GOT3 (cell line): ENCODE results near the gene HS3ST3A1.

Experiments used
- DNase-seq: peaks from one replicate; lab custom pipeline; 2025; ENCODE audit warnings: mixed read lengths; lab: John Stamatoyannopoulos, UW

The HS3ST3A1 gene

DNA sequence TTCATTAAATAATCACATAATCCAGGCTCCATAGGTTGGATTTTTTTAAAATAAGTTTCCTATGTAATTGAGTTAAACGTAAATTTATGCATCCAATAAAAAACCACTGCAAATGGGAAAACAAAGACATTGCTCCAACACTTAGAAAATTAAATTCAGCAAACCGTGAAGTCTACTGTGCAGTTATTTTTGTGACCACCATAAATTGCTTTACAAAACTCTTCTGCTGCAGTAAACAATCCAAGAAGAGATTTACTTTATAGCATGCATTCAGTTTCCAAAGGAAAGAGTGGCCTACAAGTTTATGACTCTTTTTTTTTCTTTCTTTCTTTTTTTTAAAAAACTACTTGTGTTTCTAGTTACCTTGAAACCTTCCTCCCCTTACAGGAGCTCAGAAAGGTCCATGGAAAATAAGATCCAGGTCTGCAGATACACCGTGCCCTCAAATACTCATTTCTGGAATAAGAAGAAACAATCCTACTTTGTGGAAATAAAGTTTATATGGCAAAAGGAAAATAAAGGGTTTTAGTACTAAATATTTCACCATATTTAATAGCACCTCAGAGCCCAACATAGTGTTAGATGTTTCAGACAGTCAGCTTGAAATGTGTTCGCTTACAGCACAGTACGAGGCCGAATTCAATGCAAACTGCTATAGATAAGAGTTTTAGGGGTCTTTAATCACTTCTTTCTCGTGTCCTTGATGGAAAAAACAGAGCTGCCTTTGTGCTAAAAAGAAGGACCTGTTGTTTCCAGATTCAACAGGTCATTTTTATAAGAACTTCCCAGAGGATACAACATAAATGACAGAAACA is 3.2 kb downstream of the HS3ST3A1 start:
- no peak for DNase-seq

DNA sequence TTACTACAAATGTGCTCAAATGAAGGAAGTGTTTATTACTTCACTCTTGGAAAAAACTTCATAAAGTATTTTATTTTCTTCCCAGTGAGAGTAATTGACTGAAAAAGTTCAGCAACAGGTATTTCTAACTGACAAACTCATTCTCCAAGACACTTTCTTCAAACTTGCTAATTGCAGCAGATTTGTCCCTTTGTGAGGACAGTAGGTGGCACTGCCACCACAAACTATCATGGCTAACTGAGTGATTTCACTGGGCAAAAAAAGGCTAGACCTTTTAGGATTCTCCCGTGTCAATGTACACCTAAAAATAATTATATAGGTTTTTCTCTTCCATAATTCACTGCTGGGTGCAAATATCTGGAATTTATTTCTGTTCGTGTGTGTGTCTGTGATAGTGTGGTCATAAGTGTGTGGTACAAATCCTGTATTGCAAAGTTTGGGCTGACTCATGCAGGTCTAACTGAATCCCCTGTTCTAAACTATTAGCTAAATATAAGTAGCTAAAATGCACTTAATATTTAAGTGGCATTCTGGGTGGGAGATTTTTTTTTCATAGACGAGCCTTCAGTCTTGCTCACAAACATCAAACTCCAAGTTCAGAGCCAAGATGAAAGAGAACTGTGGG is 3.9 kb downstream of the HS3ST3A1 start:
- DNase-seq = no peak

DNA sequence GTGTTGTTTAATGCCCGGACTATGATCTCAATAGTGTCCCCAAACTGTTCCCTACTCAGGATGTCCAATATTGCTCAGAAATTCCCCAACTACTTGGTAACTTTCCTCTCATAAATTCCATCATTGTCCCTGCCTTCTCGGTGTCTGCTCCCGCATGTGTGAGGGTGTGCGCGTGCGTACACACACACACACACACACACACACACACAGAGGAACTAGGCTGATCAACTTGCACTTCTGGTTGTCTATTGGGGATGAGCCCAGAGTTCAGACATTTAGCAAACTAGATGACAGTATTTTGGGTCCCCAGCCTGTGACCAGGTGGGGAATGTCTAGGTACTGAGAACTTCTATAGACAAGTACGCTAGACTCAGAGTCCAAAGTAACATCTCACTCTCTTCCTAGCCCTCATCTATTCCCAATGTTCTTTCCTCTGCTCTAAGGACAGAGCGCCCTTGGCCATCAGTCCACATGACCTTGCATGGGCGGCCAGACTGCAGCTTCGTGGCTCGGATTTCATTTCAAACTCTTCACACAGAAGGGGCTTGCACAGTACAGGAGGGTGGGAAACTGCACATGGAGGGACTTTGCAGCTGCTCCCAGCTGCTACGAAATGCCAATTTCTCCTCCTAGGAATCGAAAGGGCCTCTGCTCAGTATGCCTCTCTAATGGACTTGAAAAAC is 5.3 kb downstream of the HS3ST3A1 start:
- no peak for DNase-seq

DNA sequence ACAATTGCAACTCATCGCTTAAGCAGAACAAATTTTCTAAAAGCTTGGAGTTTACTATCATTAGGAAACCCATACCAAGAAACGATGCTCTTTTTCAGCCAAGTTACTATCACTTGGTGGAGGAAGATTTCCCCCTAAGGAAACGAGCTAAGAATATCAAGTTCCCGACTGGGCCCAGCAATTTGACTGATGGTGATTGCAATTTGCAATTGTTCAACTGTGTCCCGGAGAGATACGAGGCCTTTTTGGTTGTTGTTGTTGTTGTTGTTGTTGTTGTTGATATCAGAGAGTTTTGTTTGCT is 6.2 kb downstream of the HS3ST3A1 start:
- no peak for DNase-seq

DNA sequence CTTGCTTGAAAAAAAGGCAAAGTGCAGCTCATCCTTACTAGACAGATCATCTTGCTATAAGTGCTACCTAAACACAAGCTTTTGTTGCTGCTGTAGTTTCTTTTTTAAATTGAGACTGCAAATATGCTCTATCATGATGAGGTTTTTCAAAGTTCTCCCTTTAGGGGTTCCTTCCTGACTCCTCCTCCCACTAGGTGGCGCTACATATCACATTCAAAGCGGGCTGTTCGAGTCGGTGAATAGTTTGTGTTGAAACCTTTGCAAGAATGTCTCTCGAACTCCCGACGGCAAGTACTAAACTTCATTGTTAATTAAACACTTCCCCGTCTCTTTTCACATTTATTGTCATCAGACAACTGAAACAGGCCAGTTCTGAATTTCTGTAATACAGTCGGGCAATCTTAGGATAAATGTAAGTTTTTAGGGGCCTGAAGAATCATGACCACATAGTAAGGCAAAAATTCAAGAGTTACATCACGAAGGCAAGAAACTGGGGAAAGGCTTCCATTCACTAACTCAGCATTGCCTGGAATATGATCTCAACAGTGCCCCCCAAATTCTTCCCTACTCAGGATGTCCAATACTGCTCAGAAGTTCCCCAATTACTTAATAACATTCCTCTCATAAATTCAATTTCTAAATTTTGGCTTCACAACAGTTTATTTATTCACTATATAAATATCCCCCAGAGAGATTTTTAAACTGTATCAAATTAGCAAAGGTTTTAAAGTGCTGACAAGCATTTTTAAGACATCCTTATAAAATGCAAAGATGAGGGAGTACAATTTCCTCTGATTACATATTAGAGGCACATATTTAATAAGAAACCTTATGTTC is 6.7 kb downstream of the HS3ST3A1 start:
- peak; percentile 25 for DNase-seq

DNA sequence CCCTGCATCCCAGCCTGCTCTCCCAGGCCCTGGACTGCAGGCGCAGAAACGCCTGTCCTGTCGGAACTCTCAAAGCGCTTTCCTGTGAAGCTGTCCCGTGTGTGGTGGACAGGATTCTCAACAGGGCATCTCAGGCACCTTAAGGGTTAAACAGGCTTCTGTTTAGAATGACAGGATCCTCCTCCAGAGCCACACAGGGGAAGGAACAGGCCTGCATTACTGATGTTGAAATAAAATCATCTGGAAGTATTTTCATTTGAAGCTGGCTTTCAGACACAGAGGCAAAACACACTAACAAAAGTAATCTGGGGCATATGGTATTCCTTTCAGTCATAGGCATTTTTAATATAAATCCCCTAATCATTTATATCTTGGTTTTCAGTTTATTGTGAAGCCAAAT is 7.4 kb downstream of the HS3ST3A1 start:
- no peak for DNase-seq

DNA sequence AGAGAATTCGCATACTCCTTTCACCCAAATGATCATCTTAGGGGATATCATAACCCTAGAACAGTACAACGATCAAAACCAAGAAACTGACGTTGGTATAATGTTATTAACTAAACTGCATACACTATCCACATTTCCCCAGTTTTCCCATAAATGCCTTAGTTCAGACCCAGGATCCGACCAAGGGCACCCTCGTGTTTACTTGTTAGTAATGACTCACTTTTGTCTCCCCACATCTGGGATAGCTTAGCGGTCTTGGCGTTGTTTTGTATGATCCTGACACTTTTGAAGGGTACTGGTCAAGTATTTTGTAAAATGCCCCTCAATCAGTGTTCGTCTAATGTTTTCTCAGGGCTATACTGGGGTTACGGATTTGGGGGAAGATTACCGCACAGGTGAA is 8.0 kb downstream of the HS3ST3A1 start:
- DNase-seq = no peak

DNA sequence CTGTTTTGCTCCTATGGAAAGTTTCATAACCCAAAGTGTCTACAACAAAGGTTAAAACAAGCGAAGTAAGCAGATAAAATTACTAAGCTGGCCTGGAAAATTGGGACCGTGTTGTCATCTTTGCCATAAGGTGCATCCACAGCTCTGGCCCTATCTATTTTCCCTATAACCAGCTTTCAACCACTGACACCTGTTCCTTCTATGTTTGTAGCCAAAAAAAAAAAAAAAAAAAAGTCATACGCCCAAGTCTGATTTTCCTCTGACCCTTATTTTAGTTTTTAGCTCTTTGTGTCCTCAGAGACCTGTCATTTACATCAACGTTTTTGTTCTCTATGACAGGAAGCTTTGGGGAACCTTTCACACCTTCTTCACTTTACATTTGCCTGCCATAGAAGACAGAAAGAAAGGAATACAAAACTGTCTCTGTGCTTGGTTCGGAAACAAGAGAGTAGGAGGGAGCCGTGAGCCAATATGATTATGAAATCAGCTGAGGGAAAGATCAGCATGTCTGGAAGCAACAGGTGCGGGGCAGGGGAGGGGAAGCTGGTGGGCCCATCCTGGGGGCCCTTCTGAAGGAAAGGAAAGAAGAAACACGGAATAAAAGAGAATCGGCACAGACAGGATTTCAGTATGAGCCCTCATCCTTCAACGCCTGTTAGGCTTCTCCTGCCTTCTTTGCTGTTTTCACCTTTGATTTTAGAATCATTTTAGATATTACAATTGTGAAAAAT is 8.5 kb downstream of the HS3ST3A1 start:
- DNase-seq = no peak

DNA sequence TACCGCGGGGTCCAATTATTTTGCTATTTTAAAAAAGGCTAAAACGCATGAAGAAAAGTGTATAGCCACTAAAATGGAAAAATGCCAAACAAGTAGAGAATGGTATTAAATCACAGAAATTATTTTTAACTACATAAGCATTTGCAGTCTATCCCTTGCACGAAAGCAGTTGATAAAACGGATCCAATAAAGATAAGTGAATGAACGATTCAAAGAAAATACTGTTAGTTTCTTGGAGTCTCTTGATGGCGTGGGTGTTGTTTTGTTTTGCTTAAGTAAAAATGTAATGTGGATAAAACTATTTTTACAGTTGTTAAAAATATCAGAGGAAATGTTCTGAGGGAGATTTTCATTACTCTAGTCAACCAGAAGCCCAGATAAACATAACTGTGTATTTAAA is 9.3 kb downstream of the HS3ST3A1 start:
- DNase-seq = no peak

DNA sequence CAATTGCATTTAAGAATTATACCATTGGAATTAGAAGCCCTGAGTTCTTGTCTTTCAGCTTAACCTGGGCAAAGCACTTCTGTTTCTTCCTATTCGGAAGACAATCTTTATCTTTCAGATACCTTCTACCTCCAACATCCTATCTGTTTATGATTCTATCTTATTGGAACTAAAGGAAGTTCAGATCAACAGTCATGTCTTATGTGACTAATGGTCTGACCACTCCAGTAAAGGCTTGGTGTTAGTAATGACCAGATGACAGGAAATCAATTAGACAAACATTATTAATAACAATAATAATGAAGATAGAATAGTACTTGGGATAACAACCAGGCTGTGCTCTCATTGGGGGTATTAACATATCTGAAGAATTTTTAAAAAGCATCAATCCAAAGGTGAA is 11.3 kb downstream of the HS3ST3A1 start:
- no peak for DNase-seq

DNA sequence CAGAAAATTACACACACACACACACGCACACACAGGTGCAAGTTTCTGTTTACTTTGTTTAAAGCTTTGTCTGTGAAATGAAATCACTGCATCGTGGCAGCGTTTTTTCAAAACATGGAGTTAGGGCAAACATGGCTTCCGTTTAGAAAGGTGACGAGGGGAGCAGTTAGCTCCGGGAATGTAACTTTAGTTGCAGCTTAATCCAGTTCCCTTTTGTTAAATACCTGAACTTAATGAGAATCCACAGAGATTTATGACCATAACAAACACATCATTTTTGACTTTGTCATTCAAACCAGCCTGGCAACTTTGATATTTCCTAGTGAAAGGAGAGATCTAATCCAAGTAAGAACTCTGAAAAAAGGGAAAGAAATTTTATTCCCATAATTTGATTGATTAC is 12.1 kb downstream of the HS3ST3A1 start:
- DNase-seq = no peak

DNA sequence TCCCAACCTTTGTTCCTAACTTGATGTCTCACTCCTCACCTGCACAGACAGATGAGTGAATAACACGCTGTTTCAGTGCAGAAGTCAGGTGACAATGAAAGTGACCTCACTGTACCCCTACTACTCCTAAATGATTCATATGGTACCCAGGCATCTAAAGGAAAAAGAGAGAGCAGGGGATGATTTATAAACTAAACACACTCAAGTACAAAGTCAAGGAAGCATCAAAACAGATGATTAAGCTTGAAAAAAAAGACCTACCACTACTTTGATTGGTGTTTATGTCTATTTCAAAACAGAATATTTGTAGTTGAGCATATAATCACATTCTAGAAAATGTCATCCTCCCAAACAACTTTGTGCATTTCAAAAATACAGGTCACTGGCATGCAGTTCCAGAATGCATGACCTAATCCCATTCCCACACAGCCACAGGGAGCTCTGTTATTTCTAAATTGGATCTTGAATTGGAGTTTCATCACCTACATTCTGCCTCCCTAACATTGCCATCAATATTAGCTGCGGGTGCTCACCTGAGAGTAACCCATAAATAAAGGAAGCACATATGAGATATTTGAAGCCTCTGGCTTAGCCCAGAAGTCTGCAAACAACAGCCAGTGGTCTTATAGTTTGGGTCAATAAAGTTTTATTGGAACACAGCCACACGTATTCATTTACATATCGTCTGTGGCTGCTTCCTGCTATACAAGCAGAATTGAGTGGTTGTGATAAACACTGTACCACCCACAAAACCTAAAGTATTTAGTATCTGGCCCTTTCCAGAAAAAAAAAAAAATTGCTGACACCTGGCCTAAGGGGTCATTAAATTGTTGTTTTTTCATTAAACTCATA is 14.0 kb downstream of the HS3ST3A1 start:
- no peak for DNase-seq

DNA sequence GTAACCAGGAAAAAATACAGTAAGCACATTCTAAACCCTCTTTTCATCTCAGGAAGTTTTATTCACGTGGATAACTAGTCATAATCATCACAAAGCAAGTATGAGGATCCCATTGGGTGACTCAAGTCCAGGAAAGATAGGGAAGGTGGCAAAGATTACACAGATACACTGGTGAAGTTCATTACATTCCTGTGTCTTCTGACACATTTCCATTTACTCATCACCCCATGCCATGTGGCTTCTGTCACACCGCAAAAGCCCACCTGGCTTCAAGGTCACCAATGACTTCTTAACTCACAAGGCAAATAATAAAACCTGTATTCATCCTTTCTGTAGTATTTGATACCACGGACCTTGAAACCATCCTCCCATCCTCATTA is 17.0 kb downstream of the HS3ST3A1 start:
- DNase-seq = no peak

DNA sequence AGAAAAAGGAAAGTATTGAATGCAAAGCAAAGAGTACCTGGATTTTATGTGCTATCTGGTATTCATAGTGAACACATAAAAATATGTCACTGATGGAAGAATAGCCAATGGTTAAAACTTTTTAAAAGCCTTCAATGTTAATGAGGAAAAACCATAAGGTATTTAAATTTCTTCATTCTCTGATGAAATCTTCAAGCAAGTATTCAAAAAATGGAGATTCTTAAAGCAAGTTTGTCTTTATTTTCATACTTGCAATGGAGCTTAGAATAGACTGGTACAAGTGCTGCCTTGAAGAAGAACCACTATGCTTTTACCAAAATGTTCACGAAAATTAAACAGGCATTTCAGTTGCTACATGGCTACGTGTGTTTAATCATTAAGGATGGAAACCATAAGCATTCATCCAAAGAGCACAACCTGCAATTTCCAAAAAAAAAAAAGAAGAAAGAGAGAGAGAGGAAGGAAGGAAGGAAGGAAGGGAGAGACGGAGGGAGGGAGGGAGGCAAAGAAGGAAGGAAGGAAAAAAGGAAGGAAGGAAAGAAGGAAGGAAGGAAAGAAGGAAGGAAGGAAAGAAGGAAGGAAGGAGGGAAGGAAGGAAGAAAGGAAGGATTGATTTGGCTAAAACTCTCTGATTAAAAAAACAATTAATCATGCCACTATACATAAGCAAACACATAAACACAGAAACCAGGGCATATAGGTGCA is 17.6 kb downstream of the HS3ST3A1 start:
- DNase-seq = no peak

DNA sequence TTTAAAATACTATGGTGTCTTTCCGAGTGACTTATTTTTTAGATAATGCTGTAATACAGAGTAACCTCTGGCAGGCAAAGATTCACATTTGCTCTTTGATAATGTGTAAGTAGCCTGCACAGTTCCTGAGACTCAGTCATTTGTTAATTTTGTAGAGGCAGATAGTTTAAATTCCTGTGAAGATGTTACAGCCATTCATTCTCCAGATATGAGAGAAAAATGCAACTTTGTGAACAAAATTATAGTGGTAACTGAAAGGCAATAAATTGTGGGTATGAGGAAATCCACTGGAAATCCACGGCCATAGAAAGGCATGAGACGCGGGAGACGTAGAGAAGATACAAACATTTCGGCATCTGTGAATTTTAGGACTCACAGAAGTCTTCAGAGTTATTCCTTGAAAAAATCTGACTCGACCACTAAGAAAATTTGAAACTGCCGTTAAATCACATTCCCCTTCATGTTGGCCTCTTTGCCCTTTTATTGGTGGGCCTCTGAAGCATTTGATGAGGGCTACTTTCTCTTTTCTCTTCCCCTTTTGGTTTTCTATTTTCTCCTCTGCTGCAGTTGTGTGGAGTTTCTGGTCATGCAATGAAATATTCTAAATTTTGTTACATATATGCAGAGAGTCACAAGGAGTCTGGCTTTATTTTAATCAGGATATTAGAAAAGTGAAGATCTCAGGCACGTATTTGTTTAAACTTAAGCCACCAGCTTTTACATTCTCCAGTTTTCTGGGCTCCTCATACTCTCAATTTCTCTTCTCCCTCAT is 18.8 kb downstream of the HS3ST3A1 start:
- DNase-seq = no peak

DNA sequence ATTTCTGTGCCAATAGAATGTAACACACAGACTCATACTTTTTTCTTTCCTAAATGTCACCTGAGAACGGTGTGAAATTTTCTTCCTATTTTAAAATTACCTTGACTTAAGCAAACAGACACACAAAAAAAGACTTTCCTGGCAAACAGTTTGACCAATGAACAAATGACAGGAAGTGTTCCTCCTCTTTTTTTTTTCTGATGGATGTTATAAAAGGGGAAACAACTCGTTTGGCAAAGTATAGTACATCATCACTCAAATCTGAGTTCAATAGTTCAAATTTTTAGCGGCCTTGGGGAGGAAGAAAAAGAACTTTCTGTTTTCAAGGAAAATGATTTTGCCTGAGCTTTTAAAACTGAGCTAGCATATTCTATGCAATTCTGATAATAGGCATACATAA is 19.8 kb downstream of the HS3ST3A1 start:
- no peak for DNase-seq

DNA sequence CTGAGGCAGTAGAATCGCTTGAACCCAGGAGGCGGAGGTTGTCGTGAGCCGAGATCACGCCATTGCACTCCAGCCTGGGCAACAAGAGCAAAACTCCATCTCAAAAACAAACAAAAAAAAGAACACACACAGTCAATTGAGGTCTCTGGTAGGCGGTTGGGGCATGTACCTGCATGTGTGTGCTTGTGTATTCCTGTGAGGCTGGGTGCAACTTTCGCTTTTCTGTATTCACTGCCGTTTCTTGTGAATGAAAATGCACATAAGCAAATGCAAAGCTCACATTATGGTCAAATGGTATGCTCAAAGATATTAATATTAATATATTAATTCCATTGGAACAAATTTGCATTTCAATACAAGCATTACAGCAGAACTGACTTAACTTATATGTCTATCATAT is 20.9 kb downstream of the HS3ST3A1 start:
- DNase-seq = no peak

DNA sequence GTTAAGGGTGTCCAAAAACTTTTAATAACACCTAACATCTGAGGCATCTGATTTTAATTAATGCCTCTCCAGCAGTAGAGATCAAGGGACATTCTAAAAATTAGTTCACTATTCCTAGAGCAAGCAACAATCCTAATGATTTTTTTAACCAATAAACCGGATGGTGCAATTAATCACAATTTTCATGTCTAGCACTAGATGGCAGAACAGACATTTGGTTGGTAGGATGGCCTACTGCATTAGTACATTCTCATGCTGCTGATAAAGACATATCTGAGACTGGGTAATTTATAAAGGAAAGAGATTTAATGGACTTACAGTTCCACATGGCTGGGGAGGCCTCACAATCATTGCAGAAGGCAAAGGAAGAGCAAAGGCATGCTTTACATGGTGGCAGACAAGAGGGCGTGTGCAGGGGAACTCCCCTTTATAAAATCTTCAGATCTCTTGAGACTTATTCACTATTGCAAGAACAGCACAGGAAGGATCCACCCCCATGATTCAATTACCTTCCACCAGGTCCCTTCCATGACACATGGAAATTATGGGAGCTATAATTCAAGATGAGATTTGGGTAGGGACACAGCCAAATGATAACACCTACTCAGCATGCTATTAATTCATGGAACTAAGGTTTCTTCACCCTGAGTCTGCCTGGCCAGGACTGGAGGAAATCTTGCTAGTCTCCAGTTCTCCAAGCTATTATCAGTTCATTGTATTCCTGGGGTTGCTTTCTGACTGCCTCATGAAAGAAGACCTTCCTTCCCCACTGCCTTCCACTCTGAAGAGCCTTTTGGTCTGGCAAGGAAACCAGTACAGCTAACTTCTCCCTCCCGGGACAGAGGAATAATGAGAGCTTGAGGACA is 24.8 kb downstream of the HS3ST3A1 start:
- DNase-seq = no peak
